GM19324 (cell line): ENCODE data around the gene ANKFY1.

Experiments used
- ATAC-seq: cut with Tn5 transposase; IDR thresholded peaks from one replicate; pipeline ENCODE4 v1.9.1; 2021; ENCODE audit warnings: mild to moderate bottlenecking, moderate library complexity; ENCODE audit not compliant: unreplicated experiment, low FRiP score

ANKFY1 gene, protein sequence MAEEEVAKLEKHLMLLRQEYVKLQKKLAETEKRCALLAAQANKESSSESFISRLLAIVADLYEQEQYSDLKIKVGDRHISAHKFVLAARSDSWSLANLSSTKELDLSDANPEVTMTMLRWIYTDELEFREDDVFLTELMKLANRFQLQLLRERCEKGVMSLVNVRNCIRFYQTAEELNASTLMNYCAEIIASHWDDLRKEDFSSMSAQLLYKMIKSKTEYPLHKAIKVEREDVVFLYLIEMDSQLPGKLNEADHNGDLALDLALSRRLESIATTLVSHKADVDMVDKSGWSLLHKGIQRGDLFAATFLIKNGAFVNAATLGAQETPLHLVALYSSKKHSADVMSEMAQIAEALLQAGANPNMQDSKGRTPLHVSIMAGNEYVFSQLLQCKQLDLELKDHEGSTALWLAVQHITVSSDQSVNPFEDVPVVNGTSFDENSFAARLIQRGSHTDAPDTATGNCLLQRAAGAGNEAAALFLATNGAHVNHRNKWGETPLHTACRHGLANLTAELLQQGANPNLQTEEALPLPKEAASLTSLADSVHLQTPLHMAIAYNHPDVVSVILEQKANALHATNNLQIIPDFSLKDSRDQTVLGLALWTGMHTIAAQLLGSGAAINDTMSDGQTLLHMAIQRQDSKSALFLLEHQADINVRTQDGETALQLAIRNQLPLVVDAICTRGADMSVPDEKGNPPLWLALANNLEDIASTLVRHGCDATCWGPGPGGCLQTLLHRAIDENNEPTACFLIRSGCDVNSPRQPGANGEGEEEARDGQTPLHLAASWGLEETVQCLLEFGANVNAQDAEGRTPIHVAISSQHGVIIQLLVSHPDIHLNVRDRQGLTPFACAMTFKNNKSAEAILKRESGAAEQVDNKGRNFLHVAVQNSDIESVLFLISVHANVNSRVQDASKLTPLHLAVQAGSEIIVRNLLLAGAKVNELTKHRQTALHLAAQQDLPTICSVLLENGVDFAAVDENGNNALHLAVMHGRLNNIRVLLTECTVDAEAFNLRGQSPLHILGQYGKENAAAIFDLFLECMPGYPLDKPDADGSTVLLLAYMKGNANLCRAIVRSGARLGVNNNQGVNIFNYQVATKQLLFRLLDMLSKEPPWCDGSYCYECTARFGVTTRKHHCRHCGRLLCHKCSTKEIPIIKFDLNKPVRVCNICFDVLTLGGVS

GRCh38 chr17:4263282-4264215 is at the start of gene ANKFY1:
TSS of gene ANKFY1 (minus strand) at chr17:4263979. CDS start at chr17:4263941, 38 bp downstream.
- ATAC-seq: peak; percentile 86

GRCh38 chr17:4310354-4311060 is 46.7 kb upstream of the ANKFY1 start:
- no peak for ATAC-seq

- ATAC-seq: no peak
Measured at GRCh38 chr17:4309897-4310296, 46.1 kb upstream of the ANKFY1 start.

GRCh38 chr17:4307179-4307930 is 43.6 kb upstream of the ANKFY1 start:
- ATAC-seq: no peak

- ATAC-seq: no peak
Measured at GRCh38 chr17:4305224-4305623, 41.4 kb upstream of the ANKFY1 start.

- no peak for ATAC-seq
Measured at GRCh38 chr17:4304417-4305027, 40.7 kb upstream of the ANKFY1 start.

- ATAC-seq: no peak
Measured at GRCh38 chr17:4301066-4301465, 37.3 kb upstream of the ANKFY1 start.

DNA sequence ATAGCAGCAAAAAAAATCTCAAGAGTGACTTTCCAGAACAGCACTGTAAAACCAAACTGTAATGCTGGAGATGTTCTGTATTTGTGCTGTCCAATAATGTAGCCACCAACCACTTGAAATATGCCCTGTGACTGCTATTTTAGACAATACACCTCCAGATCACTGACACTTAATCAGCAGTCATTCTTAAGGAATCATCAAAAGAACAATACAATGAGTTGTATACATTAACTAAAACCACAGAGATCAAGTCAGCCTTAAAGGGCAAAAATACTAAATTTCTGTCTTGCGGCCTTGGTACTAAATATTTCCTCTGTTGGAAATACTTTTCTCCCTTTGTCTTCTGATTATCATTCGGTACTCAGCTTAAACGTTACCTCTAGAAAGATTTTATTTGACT is 33.6 kb upstream of the ANKFY1 start:
- ATAC-seq: no peak

- no peak for ATAC-seq
Measured at GRCh38 chr17:4295686-4296085, 31.9 kb upstream of the ANKFY1 start.

- ATAC-seq: no peak
Measured at GRCh38 chr17:4293572-4293971, 29.8 kb upstream of the ANKFY1 start.

DNA sequence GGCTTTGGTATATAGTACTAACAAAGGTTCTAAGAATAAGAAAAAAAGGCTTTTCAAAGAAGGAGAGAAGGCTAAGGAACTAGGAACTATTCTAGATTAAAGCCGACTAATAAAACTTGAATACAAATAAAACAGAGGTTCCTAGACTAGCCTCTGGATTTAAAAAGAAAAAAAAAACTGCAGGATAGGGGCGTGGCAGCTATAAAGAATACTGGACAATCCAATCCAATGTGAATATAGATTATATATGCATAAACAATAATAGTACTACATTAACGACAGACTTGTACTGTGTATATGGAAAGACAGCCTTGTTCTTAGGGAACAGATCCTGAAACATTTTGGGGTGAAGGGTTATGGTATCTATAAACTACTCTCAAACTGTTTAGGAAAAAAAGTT is 23.9 kb upstream of the ANKFY1 start:
- no peak for ATAC-seq

- no peak for ATAC-seq
Measured at GRCh38 chr17:4276514-4276913, 12.7 kb upstream of the ANKFY1 start.

- no peak for ATAC-seq
Measured at GRCh38 chr17:4272972-4273368, 9.2 kb upstream of the ANKFY1 start.

DNA sequence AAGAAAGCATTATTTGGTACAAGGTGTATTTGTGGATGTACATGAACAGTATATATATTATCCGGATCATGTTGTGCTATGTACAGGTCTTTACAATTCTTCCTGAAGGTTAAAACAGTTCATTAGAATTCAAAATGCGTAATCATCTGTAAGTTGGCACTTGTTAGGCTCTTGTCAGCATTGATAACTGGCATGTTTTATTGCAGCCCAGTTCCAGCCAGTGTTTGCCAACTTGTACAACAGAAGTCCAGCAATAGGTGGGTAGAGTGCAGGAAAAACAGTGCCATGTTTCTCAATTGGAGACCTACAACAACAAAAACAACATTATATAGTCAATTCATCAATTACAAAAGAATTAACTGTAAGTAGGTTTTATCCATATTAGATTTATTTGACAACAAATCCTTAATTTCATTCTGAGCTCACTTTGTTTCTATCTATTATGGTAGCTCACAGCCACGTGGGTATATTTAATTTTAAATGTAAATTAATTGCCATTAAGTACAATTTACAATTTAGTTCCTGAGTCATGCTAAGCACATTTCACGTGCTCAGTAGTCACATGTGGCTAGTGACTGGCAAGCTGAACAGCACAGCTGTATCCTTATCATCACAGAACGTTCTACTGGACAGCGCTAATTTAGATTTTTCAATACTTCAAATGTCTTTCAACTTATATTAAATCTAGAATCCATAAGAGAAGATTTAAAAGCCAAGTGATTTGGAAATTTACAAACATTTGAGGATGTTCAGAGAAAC is 8.6 kb upstream of the ANKFY1 start:
- no peak for ATAC-seq

DNA sequence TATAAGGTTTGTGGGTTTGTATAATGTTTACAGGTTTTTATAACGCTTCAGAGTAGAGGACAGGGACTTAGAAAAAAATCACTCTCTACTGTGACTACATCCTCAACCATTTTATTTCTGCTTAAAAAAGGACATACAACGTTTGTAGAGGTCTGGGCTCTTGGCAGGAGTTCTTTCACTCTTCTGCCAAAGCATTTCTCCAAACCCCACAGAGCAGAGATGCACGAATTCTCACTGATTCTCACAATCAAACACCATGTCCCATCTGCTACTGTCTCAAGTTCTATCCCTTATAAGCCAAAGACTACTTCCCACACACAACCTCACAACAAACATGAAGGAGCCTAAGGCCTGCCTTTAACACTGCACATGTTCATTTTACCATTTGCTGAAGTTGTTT is 7.0 kb upstream of the ANKFY1 start:
- ATAC-seq: no peak

DNA sequence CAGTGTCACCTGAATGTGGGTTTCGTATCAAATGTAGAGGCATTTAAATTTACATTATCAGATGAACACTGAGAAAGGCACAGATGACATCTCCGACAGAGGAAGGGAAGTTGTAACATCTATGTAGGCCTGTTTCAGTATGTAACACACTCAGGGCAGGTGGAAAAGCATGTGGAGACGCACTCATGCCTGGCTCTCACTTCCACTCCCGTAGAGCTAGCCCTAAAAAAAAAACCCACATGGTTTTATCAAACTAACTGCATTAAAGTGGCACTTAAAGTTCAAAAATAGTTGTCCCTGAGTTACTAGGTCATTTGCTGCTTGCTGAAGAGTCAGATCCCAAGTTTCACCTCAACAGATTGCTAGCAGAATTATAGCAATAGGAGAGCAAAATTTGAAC is 6.1 kb upstream of the ANKFY1 start:
- ATAC-seq: no peak

DNA sequence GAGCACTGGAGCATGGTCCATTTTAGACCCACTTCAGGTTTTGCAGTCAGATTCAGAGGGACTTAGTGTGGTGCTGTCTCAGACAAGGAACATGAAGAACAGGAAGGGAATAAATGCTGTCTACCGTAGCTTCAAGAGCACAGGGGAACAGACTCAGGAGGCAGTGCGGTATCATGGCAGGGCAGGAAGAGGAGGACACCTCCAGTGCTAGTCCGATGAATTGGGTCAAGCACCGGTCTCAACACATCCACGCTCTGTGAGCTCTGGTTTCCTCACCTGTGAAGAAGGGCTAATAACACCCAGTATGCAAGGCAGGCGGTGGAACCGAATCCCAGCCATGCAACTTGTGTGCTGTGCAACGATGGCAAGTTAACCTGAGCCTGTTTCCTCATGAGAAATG is 3.6 kb upstream of the ANKFY1 start:
- no peak for ATAC-seq

DNA sequence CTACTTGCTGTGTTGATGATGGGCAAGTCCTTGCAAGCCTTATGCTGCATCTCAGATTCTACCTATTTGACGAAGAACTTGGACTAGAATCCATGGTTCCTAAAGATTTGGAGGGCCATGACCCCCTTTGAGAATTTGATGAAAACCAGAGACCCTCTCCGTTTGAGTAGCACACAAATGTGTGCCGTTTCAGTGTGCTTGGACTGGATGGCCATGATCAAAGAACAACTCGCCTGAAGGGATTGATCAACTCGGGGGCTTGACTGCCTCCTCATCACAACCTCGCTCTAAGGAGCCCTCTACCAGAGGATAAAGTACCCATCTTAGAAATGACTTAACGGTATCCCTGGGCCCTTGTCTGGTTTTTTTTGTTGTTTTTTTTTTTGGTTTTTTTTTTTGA is 2.8 kb upstream of the ANKFY1 start:
- no peak for ATAC-seq
